HG02938 (cell line): ENCODE data around the gene ZNF521.

ENCODE experiments used
- ATAC-seq: cut with Tn5 transposase; IDR thresholded peaks from one replicate; pipeline ENCODE4 v1.9.1; 2021; ENCODE audit warnings: mild to moderate bottlenecking, moderate library complexity; ENCODE audit not compliant: unreplicated experiment

Gene ZNF521

GRCh38 chr18:25253136-25253535 lies 98.8 kb downstream of the ZNF521 start:
- ATAC-seq, result no peak

GRCh38 chr18:25251068-25251467 lies 100.9 kb downstream of the ZNF521 start:
- ATAC-seq, result no peak

- ATAC-seq, result no peak
Measured at GRCh38 chr18:25250474-25250851, 101.5 kb downstream of the ZNF521 start.

GRCh38 chr18:25248755-25249154 lies 103.2 kb downstream of the ZNF521 start:
- no peak for ATAC-seq

- no peak for ATAC-seq
Measured at GRCh38 chr18:25247725-25248124, 104.2 kb downstream of the ZNF521 start.

GRCh38 chr18:25244924-25245698 lies 106.9 kb downstream of the ZNF521 start:
- no peak for ATAC-seq

GRCh38 chr18:25244170-25244569 lies 107.8 kb downstream of the ZNF521 start:
- no peak for ATAC-seq

GRCh38 chr18:25243754-25244153 lies 108.2 kb downstream of the ZNF521 start:
- no peak for ATAC-seq

GRCh38 chr18:25243257-25243656 lies 108.7 kb downstream of the ZNF521 start:
- ATAC-seq, result no peak

- no peak for ATAC-seq
Measured at GRCh38 chr18:25240420-25240770, 111.6 kb downstream of the ZNF521 start.

GRCh38 chr18:25239581-25240419 lies 112.2 kb downstream of the ZNF521 start:
- ATAC-seq, result no peak

- ATAC-seq, result no peak
Measured at GRCh38 chr18:25239151-25239550, 112.8 kb downstream of the ZNF521 start.

- ATAC-seq, result no peak
Measured at GRCh38 chr18:25237571-25238267, 114.2 kb downstream of the ZNF521 start.

- ATAC-seq, result no peak
Measured at GRCh38 chr18:25236736-25237135, 115.2 kb downstream of the ZNF521 start.

- ATAC-seq, result no peak
Measured at GRCh38 chr18:25235401-25236042, 116.4 kb downstream of the ZNF521 start.

- ATAC-seq, result no peak
Measured at GRCh38 chr18:25234740-25235345, 117.1 kb downstream of the ZNF521 start.

GRCh38 chr18:25234322-25234639 lies 117.7 kb downstream of the ZNF521 start:
- no peak for ATAC-seq

GRCh38 chr18:25233528-25234321 lies 118.2 kb downstream of the ZNF521 start:
- no peak for ATAC-seq

- peak; percentile 16 for ATAC-seq
Measured at GRCh38 chr18:25231327-25231691, 120.7 kb downstream of the ZNF521 start.

- peak; percentile 71 for ATAC-seq
Measured at GRCh38 chr18:25230658-25231326, 121.2 kb downstream of the ZNF521 start.
